Measurements from ENCODE around the gene PRDM15. TPM values are rescaled to one million over a fixed set of nuclear protein-coding genes. Genes with fewer than 3 reads are reported as not detected.

Gene PRDM15
- total RNA-seq, 4 donors from 2014 or later, result 5.3 to 6.8 (median 5.8) TPM

GRCh38 chr21:41875086-41875485 is 4.1 kb downstream of the PRDM15 start:
- no peak for TF ChIP-seq CTCF (IDR thresholded peaks at IDR 0.05; ENCODE audit: low read depth)

- TF ChIP-seq CTCF (IDR thresholded peaks at IDR 0.05; ENCODE audit: low read depth), result no peak
These were observed 4.5 kb downstream of the PRDM15 start for GRCh38 chr21:41874611-41875010.

GRCh38 chr21:41873426-41873825 is 5.7 kb downstream of the PRDM15 start:
- no peak for TF ChIP-seq CTCF (IDR thresholded peaks at IDR 0.05; ENCODE audit: low read depth)

GRCh38 chr21:41873005-41873404 is 6.1 kb downstream of the PRDM15 start:
- TF ChIP-seq CTCF (IDR thresholded peaks at IDR 0.05; ENCODE audit: low read depth), result no peak

GRCh38 chr21:41871293-41872030 is 7.7 kb downstream of the PRDM15 start:
- TF ChIP-seq CTCF (IDR thresholded peaks at IDR 0.05; ENCODE audit: low read depth), result no peak

- no peak for TF ChIP-seq CTCF (IDR thresholded peaks at IDR 0.05; ENCODE audit: low read depth)
These were observed 9.4 kb downstream of the PRDM15 start for GRCh38 chr21:41869771-41870170.

- TF ChIP-seq CTCF (IDR thresholded peaks at IDR 0.05; ENCODE audit: low read depth), result no peak
These were observed 11.0 kb downstream of the PRDM15 start for GRCh38 chr21:41868062-41868710.

Data from subcutaneous adipose tissue (tissue), 4 donors.